Large intestine (tissue), 3 donors: ENCODE measurements around the gene CHST15. TPM values are rescaled to one million over a fixed set of nuclear protein-coding genes. Genes with fewer than 3 reads are reported as not detected.

Source experiments
- DNase-seq, 2 donors: peaks; one replicate each; pipeline versions ENCODE4 v3.0.0 to v3.0.0-alpha.2; 2013
- H3K27ac ChIP-seq: one replicate; pipeline ENCODE4 v1.5.1; 2013; ENCODE audit warnings: low read length
- H3K27me3 ChIP-seq: 2 replicates; pipeline ENCODE4 v1.6.1; 2013; ENCODE audit warnings: low read length; ENCODE audit not compliant: control insufficient read depth, insufficient read depth
- H3K36me3 ChIP-seq: 2 replicates; pipeline ENCODE4 v1.6.1; 2013; ENCODE audit warnings: low read length; ENCODE audit not compliant: control insufficient read depth, insufficient read depth
- H3K4me1 ChIP-seq: one replicate; pipeline ENCODE4 v1.6.1; 2013; ENCODE audit warnings: low read length; ENCODE audit not compliant: control insufficient read depth, insufficient read depth
- H3K4me3 ChIP-seq: one replicate; pipeline ENCODE4 v1.5.1; 2013; ENCODE audit warnings: low read length
- H3K9me3 ChIP-seq: one replicate; pipeline ENCODE4 v1.6.1; 2013; ENCODE audit warnings: mild to moderate bottlenecking, low read depth, low read length, moderate library complexity; ENCODE audit not compliant: control insufficient read depth
- WGBS: methylation state at CpG from one replicate; pipeline ENCODE4 v1.1.5; 2013; ENCODE audit warnings: low lambda C conversion rate; ENCODE audit not compliant: insufficient coverage; 5-methylcytosine and 5-hydroxymethylcytosine counted together
- polyA plus RNA-seq: library from polyadenylated mRNA; unstranded; fragments of 120-200 nt; gene quantifications from one replicate; pipeline ENCODE4 v1.2.1, GENCODE V29; 2013

The CHST15 gene
- polyA plus RNA-seq, 1 donor: 9.4 TPM

- 90% methylated on average over 2 of the region's 18 CpGs for WGBS
- Histone ChIP-seq H3K27ac (no peak overlapping the region), H3K27me3 (peaks cover 13% of the 10 kb centered on the region), H3K4me3 (no peak overlapping the region), H3K36me3 (peaks cover 2% of the 10 kb centered on the region), H3K9me3 (no peaks in the 10 kb centered on the region), H3K4me1 (no peaks in the 10 kb centered on the region)
- no peak for DNase-seq
Observed at GRCh38 chr10:124045801-124046355, 47.5 kb downstream of the CHST15 start.

DNA sequence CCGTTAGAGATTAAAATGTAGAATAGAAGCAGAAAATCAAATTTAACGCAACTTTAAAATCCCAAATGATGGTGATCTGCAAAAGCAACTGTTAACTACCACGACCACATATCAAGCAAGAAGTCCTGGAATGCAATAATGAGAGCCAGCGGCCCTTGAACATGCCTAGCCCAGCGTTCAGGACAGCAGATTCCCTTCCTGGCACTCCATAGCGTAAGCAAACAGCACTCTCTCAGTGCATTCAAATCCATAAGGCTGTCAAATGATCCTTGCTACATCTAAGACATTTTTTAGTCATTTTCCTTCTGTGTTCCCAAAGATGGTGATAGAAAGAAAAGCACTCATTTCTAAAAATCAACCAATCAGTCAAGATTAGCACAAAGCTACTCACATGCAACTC is 48.1 kb downstream of the CHST15 start:
- no peak overlapping the region for H3K27ac ChIP-seq
- DNase-seq: no peak
- no peaks in the 10 kb centered on the region for H3K4me1 ChIP-seq
- H3K27me3 ChIP-seq: peaks cover 13% of the 10 kb centered on the region
- no peak overlapping the region for H3K4me3 ChIP-seq
- H3K9me3 ChIP-seq: no peaks in the 10 kb centered on the region
- WGBS: 100% methylated on average over 2 of the region's 6 CpGs
- peaks cover 2% of the 10 kb centered on the region for H3K36me3 ChIP-seq

DNA sequence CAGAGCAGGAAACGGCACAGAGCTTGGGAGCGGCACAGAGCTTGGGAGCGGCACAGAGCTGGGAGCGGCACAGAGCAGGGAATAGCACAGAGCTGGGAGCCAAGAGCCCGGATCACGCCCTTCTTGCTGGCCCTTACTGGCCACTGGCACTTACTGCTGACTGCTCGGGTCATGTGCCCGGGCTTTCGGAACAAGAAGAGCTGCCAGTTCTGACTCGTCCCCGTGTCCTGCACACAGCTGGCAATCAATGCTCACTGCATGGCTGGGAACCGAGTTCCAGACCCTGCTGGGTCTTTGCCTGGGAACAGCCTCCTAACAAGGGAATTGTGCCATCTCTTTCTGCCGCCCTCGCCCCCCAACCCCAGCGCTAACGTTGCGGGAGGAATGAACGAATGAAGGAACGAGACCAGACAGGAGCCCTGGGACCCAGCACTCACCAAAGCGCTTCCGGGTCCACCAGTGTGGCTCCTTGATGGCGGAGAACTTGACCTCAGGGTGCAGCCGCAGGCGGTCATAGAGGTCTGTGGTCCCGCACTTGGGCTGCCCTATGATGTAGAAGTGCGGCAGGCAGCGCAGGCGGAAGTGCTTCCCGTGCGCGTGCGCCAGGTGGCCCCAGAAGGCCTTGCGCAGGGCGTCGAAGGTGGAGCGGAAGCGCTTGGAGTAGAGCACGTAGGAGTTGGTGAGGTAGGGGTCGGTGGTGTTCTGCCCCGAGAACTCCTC is 49.1 kb downstream of the CHST15 start:
- Histone ChIP-seq H3K36me3 (peaks cover 2% of the 10 kb centered on the region), H3K4me3 (no peak overlapping the region), H3K27ac (no peak overlapping the region), H3K27me3 (peaks cover 8% of the 10 kb centered on the region), H3K4me1 (no peaks in the 10 kb centered on the region), H3K9me3 (no peaks in the 10 kb centered on the region)
- DNase-seq: no peak
- whole genome bisulfite sequencing: 90% methylated on average over 2 of the region's 40 CpGs

DNA sequence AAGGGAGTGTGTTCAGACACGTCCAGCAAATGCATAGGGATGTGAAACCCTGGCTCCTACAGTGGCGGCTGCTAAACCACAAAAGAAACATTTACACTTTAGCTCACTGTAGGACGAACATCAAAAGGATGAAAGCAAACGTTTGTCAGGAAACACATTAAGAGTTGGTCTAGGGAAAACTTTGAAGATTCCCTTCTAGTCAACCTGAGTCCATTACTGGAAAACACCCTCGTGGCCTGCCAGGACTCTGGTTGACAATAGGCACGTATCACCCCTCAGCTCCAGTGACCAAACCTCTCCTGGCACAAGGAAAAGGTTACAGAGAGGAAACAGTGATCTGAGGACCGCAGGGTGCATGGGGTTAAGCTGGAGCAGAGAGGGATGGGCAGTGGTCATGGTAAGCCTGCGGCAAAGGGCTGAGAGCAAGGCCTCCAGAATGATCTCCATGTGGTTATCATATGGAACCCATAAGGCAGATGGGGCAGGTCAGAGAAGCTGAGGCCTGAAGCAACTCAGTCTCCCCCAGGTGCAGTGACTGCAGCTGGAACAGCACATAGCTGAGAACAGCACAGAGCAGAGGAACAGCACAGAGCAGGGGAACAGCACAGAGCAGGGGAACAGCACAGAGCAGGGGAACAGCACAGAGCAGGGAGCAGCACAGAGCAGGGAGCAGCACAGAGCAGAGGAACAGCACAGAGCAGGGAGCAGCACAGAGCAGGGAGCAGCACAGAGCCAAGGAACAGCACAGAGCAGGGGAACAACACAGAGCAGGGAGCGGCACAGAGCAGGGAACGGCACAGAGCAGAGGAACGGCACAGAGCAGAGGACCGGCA is 49.9 kb downstream of the CHST15 start:
- no CpG with 5 or more reads among the region's 12 CpGs for WGBS
- H3K4me1 ChIP-seq: no peaks in the 10 kb centered on the region
- H3K27ac ChIP-seq: no peak overlapping the region
- H3K27me3 ChIP-seq: peaks cover 3% of the 10 kb centered on the region
- H3K9me3 ChIP-seq: no peaks in the 10 kb centered on the region
- H3K4me3 ChIP-seq: no peak overlapping the region
- no peak for DNase-seq
- H3K36me3 ChIP-seq: peaks cover 2% of the 10 kb centered on the region

DNA sequence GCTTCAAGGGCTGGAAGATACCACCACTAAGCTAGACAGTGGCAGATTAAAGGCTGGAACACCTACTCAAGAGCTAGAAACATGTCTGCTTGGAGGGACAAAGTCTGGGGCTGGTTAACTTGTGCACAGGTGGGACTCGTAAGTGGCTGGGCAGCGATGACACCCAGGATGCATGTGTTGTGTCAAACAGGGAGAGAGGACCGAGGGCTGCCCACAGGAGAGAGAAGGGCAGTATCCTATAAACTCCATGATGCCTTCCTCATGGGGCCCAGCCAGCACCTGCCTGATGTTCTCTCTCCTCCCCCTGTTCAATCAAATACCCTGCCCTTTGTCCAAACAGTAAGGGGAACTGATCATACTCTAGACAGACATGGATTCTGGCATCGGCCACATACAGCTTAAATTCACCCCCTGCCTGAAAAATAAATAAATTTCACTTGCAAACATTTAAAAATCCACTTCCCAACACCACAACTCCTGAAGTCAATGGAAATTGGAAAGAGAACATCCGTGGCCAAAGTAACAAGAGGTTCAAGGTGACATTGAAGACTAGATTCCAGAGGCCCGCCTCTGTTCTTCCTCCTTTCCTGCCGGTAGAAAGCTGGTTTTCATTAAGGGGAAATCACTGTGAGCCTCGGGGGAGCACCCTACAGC is 50.6 kb downstream of the CHST15 start:
- Histone ChIP-seq H3K27me3 (peaks cover under 1% of the 10 kb centered on the region), H3K36me3 (peaks cover 2% of the 10 kb centered on the region), H3K27ac (no peak overlapping the region), H3K4me3 (no peak overlapping the region), H3K9me3 (no peaks in the 10 kb centered on the region), H3K4me1 (no peaks in the 10 kb centered on the region)
- DNase-seq: no peak
- no CpG with 5 or more reads among the region's 8 CpGs for WGBS

- Histone ChIP-seq H3K9me3 (no peaks in the 10 kb centered on the region), H3K27me3 (no peaks in the 10 kb centered on the region), H3K4me1 (no peaks in the 10 kb centered on the region), H3K36me3 (peaks cover 2% of the 10 kb centered on the region), H3K4me3 (no peak overlapping the region), H3K27ac (no peak overlapping the region)
- no peak for DNase-seq
- no CpG with 5 or more reads among the region's 11 CpGs for WGBS
Observed at GRCh38 chr10:124041675-124042445, 51.5 kb downstream of the CHST15 start.

- WGBS: no CpG with 5 or more reads among the region's 7 CpGs
- no peak overlapping the region for H3K4me3 ChIP-seq
- H3K27ac ChIP-seq: no peak overlapping the region
- no peaks in the 10 kb centered on the region for H3K27me3 ChIP-seq
- DNase-seq: no peak
- no peaks in the 10 kb centered on the region for H3K4me1 ChIP-seq
- no peaks in the 10 kb centered on the region for H3K9me3 ChIP-seq
- H3K36me3 ChIP-seq: peaks cover 4% of the 10 kb centered on the region
Observed at GRCh38 chr10:124040451-124041188, 52.8 kb downstream of the CHST15 start.

- Histone ChIP-seq H3K27ac (no peak overlapping the region), H3K36me3 (peaks cover 4% of the 10 kb centered on the region)
- WGBS: 40% methylated on average over 1 of the region's 11 CpGs
Observed at GRCh38 chr10:124039483-124040013, 53.9 kb downstream of the CHST15 start.

GRCh38 chr10:124037784-124038183 is 55.6 kb downstream of the CHST15 start:
- H3K27ac ChIP-seq: no peak overlapping the region
- 88% methylated on average over 3 of the region's 8 CpGs for WGBS
- DNase-seq: no peak
- no peaks in the 10 kb centered on the region for H3K9me3 ChIP-seq
- H3K36me3 ChIP-seq: peaks cover 2% of the 10 kb centered on the region
- H3K27me3 ChIP-seq: no peaks in the 10 kb centered on the region
- no peak overlapping the region for H3K4me3 ChIP-seq
- H3K4me1 ChIP-seq: no peaks in the 10 kb centered on the region

More at GRCh38 chr10:124039483-124040013, 53.9 kb downstream of the CHST15 start:
- Histone ChIP-seq H3K27me3 (no peaks in the 10 kb centered on the region), H3K9me3 (no peaks in the 10 kb centered on the region), H3K4me1 (no peaks in the 10 kb centered on the region), H3K4me3 (no peak overlapping the region)
- no peak for DNase-seq
